Fibroblast of lung (primary cell): ENCODE results near the gene WDR44.

Experiments
- CTCF ChIP-seq, 2 donors: IDR thresholded peaks in 1 of 2; conservative IDR thresholded peaks in 1 of 2; 1 replicate in 1 of 2; 2 replicates in 1 of 2; pipeline ENCODE4 v1.5.1; 2011 to 2012; ENCODE audit warnings: low read length in 2 of 2, control low read depth in 1 of 2, inconsistent platforms in 1 of 2, low read depth in 1 of 2, mild to moderate bottlenecking in 1 of 2
- EZH2 ChIP-seq: IDR thresholded peaks from 2 replicates; pipeline ENCODE4 v1.5.1; 2012; ENCODE audit warnings: low read length, control low read depth, mild to moderate bottlenecking; ENCODE audit errors: missing control alignments

- no peak for TF ChIP-seq EZH2
- no peak for TF ChIP-seq CTCF (conservative IDR thresholded peaks at IDR 0.05 in 1 of 2, IDR thresholded peaks at IDR 0.05 in 1 of 2; ENCODE audit: low read depth in 1 of 2, low read length in 2 of 2)
Observed at GRCh38 chrX:118432799-118433198, 86.9 kb downstream of the WDR44 start.
